Glutamatergic neuron (in vitro differentiated cells): Measurements from ENCODE around the gene ZNF500. TPM values are rescaled to one million over a fixed set of nuclear protein-coding genes. Genes with fewer than 3 reads are reported as not detected.

Experiments used
- DNase-seq: peaks from one replicate; pipeline ENCODE4 v3.0.0; 2022
- H3K27ac Mint-ChIP-seq: one replicate; pipeline ENCODE4 v1.8.0; 2020; ENCODE audit warnings: mild to moderate bottlenecking, mixed read lengths, inconsistent platforms; ENCODE audit not compliant: unreplicated experiment
- H3K27me3 Mint-ChIP-seq: one replicate; pipeline ENCODE4 v1.8.0; 2020; ENCODE audit warnings: mild to moderate bottlenecking, moderate library complexity, mixed read lengths, inconsistent platforms; ENCODE audit not compliant: unreplicated experiment
- H3K36me3 Mint-ChIP-seq: one replicate; pipeline ENCODE4 v1.8.0; 2020; ENCODE audit warnings: mild to moderate bottlenecking, mixed read lengths, inconsistent platforms; ENCODE audit not compliant: unreplicated experiment
- H3K4me1 Mint-ChIP-seq: one replicate; pipeline ENCODE4 v1.8.0; 2020; ENCODE audit warnings: mild to moderate bottlenecking, low read depth, mixed read lengths, inconsistent platforms; ENCODE audit not compliant: unreplicated experiment
- H3K4me3 Mint-ChIP-seq: one replicate; pipeline ENCODE4 v1.8.0; 2020; ENCODE audit warnings: mild to moderate bottlenecking, mixed read lengths, inconsistent platforms; ENCODE audit not compliant: unreplicated experiment
- H3K9me3 Mint-ChIP-seq: one replicate; pipeline ENCODE4 v1.8.0; 2020; ENCODE audit warnings: mild to moderate bottlenecking, moderate library complexity, mixed read lengths, inconsistent platforms; ENCODE audit not compliant: unreplicated experiment
- CTCF ChIP-seq: fragments of 200-600 bp; sonication (generic); IDR thresholded peaks from one replicate; pipeline ENCODE4 v1.5.0; 2021; ENCODE audit not compliant: partially characterized antibody, unreplicated experiment
- total RNA-seq: library from RNA; stranded (reverse); fragmentation: NEBNext Ultra II Directional; extraction: Animal tissue kit (Norgen Biotek cat#: 25700); gene quantifications from one replicate; pipeline ENCODE4 v1.2.1, GENCODE V29; 2021; ENCODE audit not compliant: unreplicated experiment

The ZNF500 gene
- total RNA-seq, 1 donor from 2014 or later = 19.8 TPM

GRCh38 chr16:4760221-4760910 is 6.6 kb downstream of the ZNF500 start:
- Mint-ChIP-seq H3K4me3 (no peak overlapping the region), H3K36me3 (peaks cover 5% of the 10 kb centered on the region), H3K4me1 (no peaks in the 10 kb centered on the region), H3K27ac (peak overlapping the region; percentile 14), H3K9me3 (peaks cover 2% of the 10 kb centered on the region), H3K27me3 (peaks cover 3% of the 10 kb centered on the region)
- TF ChIP-seq CTCF = no peak
- DNase-seq = no peak

- H3K4me1 Mint-ChIP-seq = no peaks in the 10 kb centered on the region
- peaks cover 2% of the 10 kb centered on the region for H3K9me3 Mint-ChIP-seq
- H3K4me3 Mint-ChIP-seq = no peak overlapping the region
- no peak overlapping the region for H3K27ac Mint-ChIP-seq
- no peak for DNase-seq
- peaks cover 3% of the 10 kb centered on the region for H3K27me3 Mint-ChIP-seq
- TF ChIP-seq CTCF = no peak
- peaks cover 6% of the 10 kb centered on the region for H3K36me3 Mint-ChIP-seq
Observed at GRCh38 chr16:4755687-4756086, 11.3 kb downstream of the ZNF500 start.

GRCh38 chr16:4754865-4755264 is 12.1 kb downstream of the ZNF500 start:
- peaks cover 3% of the 10 kb centered on the region for H3K27me3 Mint-ChIP-seq
- TF ChIP-seq CTCF = no peak

GRCh38 chr16:4753227-4753626 is 13.7 kb downstream of the ZNF500 start:
- no peak overlapping the region for H3K4me3 Mint-ChIP-seq
- H3K4me1 Mint-ChIP-seq = peaks cover 5% of the 10 kb centered on the region
- peaks cover 2% of the 10 kb centered on the region for H3K27me3 Mint-ChIP-seq
- no peak for DNase-seq
- H3K36me3 Mint-ChIP-seq = peaks cover 6% of the 10 kb centered on the region
- H3K27ac Mint-ChIP-seq = no peak overlapping the region
- no peak for TF ChIP-seq CTCF
- peaks cover 1% of the 10 kb centered on the region for H3K9me3 Mint-ChIP-seq

More at GRCh38 chr16:4754865-4755264, 12.1 kb downstream of the ZNF500 start:
- H3K4me1 Mint-ChIP-seq = no peaks in the 10 kb centered on the region
- no peak overlapping the region for H3K27ac Mint-ChIP-seq
- H3K36me3 Mint-ChIP-seq = peaks cover 6% of the 10 kb centered on the region
- H3K9me3 Mint-ChIP-seq = peaks cover 2% of the 10 kb centered on the region
- H3K4me3 Mint-ChIP-seq = no peak overlapping the region
- no peak for DNase-seq

GRCh38 chr16:4752351-4753100 is 14.4 kb downstream of the ZNF500 start:
- DNase-seq = no peak
- H3K27ac Mint-ChIP-seq = no peak overlapping the region
- peaks cover 6% of the 10 kb centered on the region for H3K36me3 Mint-ChIP-seq
- H3K9me3 Mint-ChIP-seq = peaks cover 1% of the 10 kb centered on the region
- H3K27me3 Mint-ChIP-seq = peaks cover 2% of the 10 kb centered on the region
- TF ChIP-seq CTCF = no peak
- no peak overlapping the region for H3K4me3 Mint-ChIP-seq
- peaks cover 10% of the 10 kb centered on the region for H3K4me1 Mint-ChIP-seq
